ENCODE results near the gene SPTBN1. TPM values are rescaled to one million over a fixed set of nuclear protein-coding genes. Genes with fewer than 3 reads are reported as not detected.
"Not testable (repeated sequence)": the region's sequence is repeated elsewhere in the genome, so short reads cannot be mapped to it uniquely, and the experiment has no call there.

The SPTBN1 gene
- total RNA-seq, 1 donor from 2014 or later = 554 TPM

GRCh38 chr2:54518016-54518415 lies 61.9 kb downstream of the SPTBN1 start:
- DNase-seq (ENCODE audit: low spot score); intact Hi-C loops (cut with DNase I): not testable (repeated sequence)

- intact Hi-C loops (cut with DNase I) = no loop called here
- DNase-seq (ENCODE audit: low spot score) = no peak
Observed at GRCh38 chr2:54518430-54518829, 62.3 kb downstream of the SPTBN1 start.

GRCh38 chr2:54519841-54520459 lies 63.8 kb downstream of the SPTBN1 start:
- DNase-seq (ENCODE audit: low spot score) = no peak
- intact Hi-C loops (cut with DNase I) = loop anchor here (5.0 kb wide), 3 partner anchors 132 to 313 kb away; no protein-coding TSS in a partner anchor

- DNase-seq (ENCODE audit: low spot score) = no peak
- intact Hi-C loops (cut with DNase I) = loop anchor here (5.0 kb wide), 3 partner anchors 132 to 313 kb away; no protein-coding TSS in a partner anchor
Observed at GRCh38 chr2:54520687-54521086, 64.6 kb downstream of the SPTBN1 start.

- no peak for DNase-seq (ENCODE audit: low spot score)
Observed at GRCh38 chr2:54522624-54523281, 66.6 kb downstream of the SPTBN1 start.

GRCh38 chr2:54523324-54523959 lies 67.3 kb downstream of the SPTBN1 start:
- intact Hi-C loops (cut with DNase I) = loop anchor here (5.0 kb wide), 3 partner anchors 129 to 316 kb away; no protein-coding TSS in a partner anchor
- no peak for DNase-seq (ENCODE audit: low spot score)

More at GRCh38 chr2:54522624-54523281, 66.6 kb downstream of the SPTBN1 start:
- intact Hi-C loops (cut with DNase I) = loop anchor here (5.0 kb wide), 3 partner anchors 130 to 315 kb away; no protein-coding TSS in a partner anchor

- intact Hi-C loops (cut with DNase I) = loop anchor here (5.0 kb wide), 3 partner anchors 128 to 317 kb away; no protein-coding TSS in a partner anchor
- DNase-seq (ENCODE audit: low spot score) = no peak
Observed at GRCh38 chr2:54524226-54524991, 68.3 kb downstream of the SPTBN1 start.

- intact Hi-C loops (cut with DNase I) = no loop called here
- DNase-seq (ENCODE audit: low spot score) = no peak
Observed at GRCh38 chr2:54525321-54525720, 69.2 kb downstream of the SPTBN1 start.

- intact Hi-C loops (cut with DNase I) = no loop called here
- no peak for DNase-seq (ENCODE audit: low spot score)
Observed at GRCh38 chr2:54526226-54526879, 70.2 kb downstream of the SPTBN1 start.

- intact Hi-C loops (cut with DNase I) = no loop called here
- no peak for DNase-seq (ENCODE audit: low spot score)
Observed at GRCh38 chr2:54528311-54528955, 72.3 kb downstream of the SPTBN1 start.

- DNase-seq (ENCODE audit: low spot score); intact Hi-C loops (cut with DNase I): not testable (repeated sequence)
Observed at GRCh38 chr2:54529518-54529917, 73.4 kb downstream of the SPTBN1 start.

- intact Hi-C loops (cut with DNase I) = no loop called here
- DNase-seq (ENCODE audit: low spot score) = no peak
Observed at GRCh38 chr2:54529935-54530334, 73.8 kb downstream of the SPTBN1 start.

GRCh38 chr2:54531558-54531957 lies 75.4 kb downstream of the SPTBN1 start:
- no peak for DNase-seq (ENCODE audit: low spot score)
- intact Hi-C loops (cut with DNase I) = no loop called here

GRCh38 chr2:54534221-54534620 lies 78.1 kb downstream of the SPTBN1 start:
- intact Hi-C loops (cut with DNase I) = no loop called here
- DNase-seq (ENCODE audit: low spot score) = no peak

- intact Hi-C loops (cut with DNase I) = no loop called here
- DNase-seq (ENCODE audit: low spot score) = no peak
Observed at GRCh38 chr2:54534625-54535024, 78.5 kb downstream of the SPTBN1 start.

- intact Hi-C loops (cut with DNase I) = no loop called here
- DNase-seq (ENCODE audit: low spot score) = peak; percentile 83
Observed at GRCh38 chr2:54535599-54536195, 79.6 kb downstream of the SPTBN1 start.

- no peak for DNase-seq (ENCODE audit: low spot score)
- intact Hi-C loops (cut with DNase I) = no loop called here
Observed at GRCh38 chr2:54536720-54537119, 80.6 kb downstream of the SPTBN1 start.

- no peak for DNase-seq (ENCODE audit: low spot score)
- intact Hi-C loops (cut with DNase I) = no loop called here
Observed at GRCh38 chr2:54538537-54538936, 82.4 kb downstream of the SPTBN1 start.
